AG04450 (cell line): Measurements from ENCODE around the gene RB1. TPM values are rescaled to one million over a fixed set of nuclear protein-coding genes. Genes with fewer than 3 reads are reported as not detected.

ENCODE experiments used
- CTCF ChIA-PET: fragments of 300-600, 350-600 bp; formaldehyde crosslinking; extraction: SDS; loops from one replicate; lab custom pipeline; 2022; ENCODE audit warnings: antibody characterized with exemption, inconsistent platforms; lab: Charles Lee
- POLR2A ChIA-PET: fragments of 350-600 bp; formaldehyde crosslinking; extraction: SDS; loops from one replicate; lab custom pipeline; 2021; ENCODE audit warnings: antibody characterized with exemption, inconsistent platforms; lab: Yijun Ruan, JAX
- DNase-seq: peaks from one replicate; pipeline ENCODE4 v3.0.0-alpha.2; 2011; ENCODE audit warnings: low read depth, low spot score
- H3K27ac ChIP-seq: one replicate; pipeline ENCODE4 v1.5.1; 2012; ENCODE audit warnings: low read depth, low read length, control low read depth
- H3K27me3 ChIP-seq: one replicate; pipeline ENCODE4 v1.6.0; 2012; ENCODE audit warnings: low read length; ENCODE audit not compliant: control insufficient read depth, insufficient read depth
- H3K4me3 ChIP-seq: 2 replicates; pipeline ENCODE4 v1.5.1; 2011; ENCODE audit warnings: mild to moderate bottlenecking, low read depth, low read length, control low read depth
- H3K9me3 ChIP-seq: 2 replicates; pipeline ENCODE4 v1.5.1; 2012; ENCODE audit warnings: low read length; ENCODE audit not compliant: control insufficient read depth, insufficient read depth
- CTCF ChIP-seq: IDR thresholded peaks from 2 replicates; pipeline ENCODE4 v1.5.1; 2011; ENCODE audit warnings: low read depth, low read length, control low read depth, inconsistent platforms
- polyA plus RNA-seq: library from polyadenylated mRNA; depleted of rRNA; stranded (reverse); fragments of >200 nt; gene quantifications from 2 replicates; pipeline ENCODE4 v1.2.3, GENCODE V29; 2011

The RB1 gene
- polyA plus RNA-seq, 1 experiment, result 27.3 TPM

GRCh38 chr13:48295271-48295670 lies 8.3 kb upstream of the RB1 start:
- no peak for TF ChIP-seq CTCF
- H3K4me3 ChIP-seq, result no peak overlapping the region
- POLR2A ChIA-PET, result no interaction called here

GRCh38 chr13:48296528-48296927 lies 7.0 kb upstream of the RB1 start:
- POLR2A ChIA-PET, result no interaction called here
- no peak overlapping the region for H3K27ac ChIP-seq
- no peak for DNase-seq
- TF ChIP-seq CTCF, result no peak
- no peaks in the 10 kb centered on the region for H3K9me3 ChIP-seq
- H3K27me3 ChIP-seq, result peaks cover 13% of the 10 kb centered on the region
- H3K4me3 ChIP-seq, result no peak overlapping the region
- CTCF ChIA-PET, result no interaction called here

More at GRCh38 chr13:48295271-48295670, 8.3 kb upstream of the RB1 start:
- no peak overlapping the region for H3K27ac ChIP-seq
- no peak for DNase-seq
- peaks cover 16% of the 10 kb centered on the region for H3K27me3 ChIP-seq
- CTCF ChIA-PET, result no interaction called here
- no peaks in the 10 kb centered on the region for H3K9me3 ChIP-seq

DNA sequence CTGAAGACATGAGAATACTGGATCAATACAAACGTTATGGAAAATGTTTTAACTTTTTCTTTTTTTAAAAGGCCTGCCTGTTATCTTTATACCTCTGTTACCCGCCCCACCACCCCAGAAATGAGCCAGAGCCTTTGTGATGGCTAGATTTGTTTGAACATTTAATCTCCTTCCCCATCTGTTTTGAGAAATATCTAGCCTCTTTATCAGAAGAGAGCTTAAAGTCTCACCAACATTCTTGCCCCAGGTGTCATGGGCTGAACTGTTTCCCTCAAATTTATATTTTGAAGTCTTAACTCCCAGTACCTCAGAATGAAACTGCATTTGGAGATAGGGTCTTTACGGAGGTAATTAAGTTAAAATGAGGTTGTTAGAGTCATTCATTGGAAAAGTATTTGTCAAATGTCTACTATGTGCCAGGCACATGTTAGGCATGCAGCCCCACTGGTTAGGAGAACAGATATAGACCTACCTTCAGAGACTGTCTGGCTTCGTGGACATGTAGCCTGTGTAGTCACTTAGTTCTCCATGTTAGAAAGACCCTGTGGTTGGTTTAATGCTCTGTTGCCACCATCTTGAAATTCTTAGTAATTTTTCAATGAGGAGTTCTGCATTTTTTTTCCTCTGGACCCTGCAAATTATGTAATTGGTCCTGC lies 6.3 kb upstream of the RB1 start:
- no peak for TF ChIP-seq CTCF
- POLR2A ChIA-PET, result no interaction called here
- no peaks in the 10 kb centered on the region for H3K9me3 ChIP-seq
- peaks cover 6% of the 10 kb centered on the region for H3K27me3 ChIP-seq
- no peak overlapping the region for H3K27ac ChIP-seq
- CTCF ChIA-PET, result interaction anchor here (0.6 kb wide), 1 partner anchor 31 kb away, joined by 4 read pairs; no protein-coding TSS in a partner anchor
- H3K4me3 ChIP-seq, result no peak overlapping the region
- DNase-seq, result no peak

- Histone ChIP-seq H3K27me3 (peaks cover 2% of the 10 kb centered on the region), H3K27ac (no peak overlapping the region), H3K4me3 (no peak overlapping the region), H3K9me3 (no peaks in the 10 kb centered on the region; the same call in 1 of the 2 replicates)
- TF ChIP-seq CTCF, result no peak
- no peak for DNase-seq
- POLR2A ChIA-PET, result no interaction called here
- CTCF ChIA-PET, result no interaction called here
These were observed 4.0 kb upstream of the RB1 start for GRCh38 chr13:48299591-48299990.

DNA sequence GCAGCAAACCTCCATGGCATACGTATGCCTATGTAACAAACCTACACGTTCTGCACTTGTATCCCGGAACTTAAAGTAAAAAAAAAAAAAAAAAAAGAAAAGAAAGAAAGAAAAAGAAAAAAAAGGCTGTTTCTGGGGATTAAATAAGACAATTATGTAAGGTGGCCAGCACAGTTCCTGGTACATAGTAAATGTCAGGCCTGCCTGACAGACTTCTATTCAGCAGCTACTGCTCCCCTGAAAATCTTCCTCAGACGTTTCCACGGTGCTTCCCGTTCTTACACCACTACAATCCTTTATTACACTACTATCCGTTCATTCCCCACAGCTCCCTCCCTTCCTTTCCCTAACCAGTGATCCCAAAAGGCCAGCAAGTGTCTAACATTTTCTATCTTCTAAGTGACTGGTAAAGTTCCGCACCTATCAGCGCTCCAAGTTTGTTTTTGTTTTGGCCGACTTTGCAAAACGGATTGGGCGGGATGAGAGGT lies 636 bp upstream of the RB1 start:
- Histone ChIP-seq H3K27ac (peak overlapping the region; percentile 99), H3K27me3 (no peaks in the 10 kb centered on the region), H3K9me3 (no peaks in the 10 kb centered on the region; the same call in 1 of the 2 replicates), H3K4me3 (peak overlapping the region; percentile 62)
- DNase-seq, result peak; percentile 1
- CTCF ChIA-PET, result interaction anchor here (0.7 to 2.2 kb wide), 2 partner anchors 278 to 978 kb away, joined by 7 to 11 read pairs; no protein-coding TSS in a partner anchor
- POLR2A ChIA-PET, result interaction anchor here (1.0 kb wide), 1 partner anchor 248 kb away, joined by 3 read pairs; no protein-coding TSS in a partner anchor
- no peak for TF ChIP-seq CTCF
